Suprapubic skin (tissue), 4 donors: Measurements from ENCODE around the gene CASK. TPM values are rescaled to one million over a fixed set of nuclear protein-coding genes. Genes with fewer than 3 reads are reported as not detected.

Experiments used
- DNase-seq, 2 donors: peaks; one replicate each; pipeline ENCODE4 v3.0.0-alpha.2; 2019; ENCODE audit warnings: low spot score in 2 of 2
- H3K27ac ChIP-seq: fragments of 200-600 bp; sonication (generic); one replicate; pipeline ENCODE4 v1.5.1; 2019
- H3K27me3 ChIP-seq: fragments of 200-600 bp; sonication (generic); one replicate; pipeline ENCODE4 v1.5.1; 2019
- H3K36me3 ChIP-seq: fragments of 200-600 bp; sonication (generic); one replicate; pipeline ENCODE4 v1.5.1; 2019
- H3K4me1 ChIP-seq: fragments of 200-600 bp; sonication (generic); one replicate; pipeline ENCODE4 v1.5.1; 2019
- H3K4me3 ChIP-seq: fragments of 200-600 bp; sonication (generic); one replicate; pipeline ENCODE4 v1.5.1; 2019; ENCODE audit warnings: mild to moderate bottlenecking
- H3K9me3 ChIP-seq: fragments of 200-600 bp; sonication (generic); one replicate; pipeline ENCODE4 v1.5.1; 2019
- CTCF ChIP-seq, 2 donors: fragments of 200-600 bp in 1 of 2; fragments of 450-650 bp in 1 of 2; sonication (generic) in 1 of 2; IDR thresholded peaks; one replicate each; pipeline ENCODE4 v1.5.1; 2016 to 2019; ENCODE audit warnings: antibody characterized with exemption in 2 of 2, mild to moderate bottlenecking in 1 of 2, moderate library complexity in 1 of 2
- EP300 ChIP-seq: sonication (generic); formaldehyde crosslinking; IDR thresholded peaks from one replicate; pipeline ENCODE4 v1.6.1; 2017; ENCODE audit warnings: antibody characterized with exemption
- POLR2A ChIP-seq, 2 donors: fragments of 450-650 bp; IDR thresholded peaks; one replicate each; pipeline ENCODE4 v1.6.1; 2017; ENCODE audit warnings: antibody characterized with exemption in 2 of 2, mild to moderate bottlenecking in 2 of 2, moderate library complexity in 2 of 2
- POLR2AphosphoS5 ChIP-seq, 3 donors: sonication (generic); formaldehyde crosslinking; IDR thresholded peaks; one replicate each; pipeline ENCODE4 v1.6.1; 2017; ENCODE audit warnings: antibody characterized with exemption in 3 of 3
- WGBS: methylation state at CpG from one replicate; pipeline ENCODE4 v1.1.5; 2018; 5-methylcytosine and 5-hydroxymethylcytosine counted together
- total RNA-seq, 4 donors: library from RNA; depleted of rRNA; stranded (reverse); fragments of >200 nt; gene quantifications; one replicate each; pipeline ENCODE4 v1.1.0, GENCODE V29; 2016

Gene CASK
- total RNA-seq, 4 donors from 2014 or later, result 19.4 to 28.6 (median 25.3) TPM

GRCh38 chrX:41528784-41529183 lies 394.6 kb downstream of the CASK start:
- Histone ChIP-seq H3K4me1 (no peaks in the 10 kb centered on the region), H3K4me3 (no peak overlapping the region), H3K27me3 (no peaks in the 10 kb centered on the region), H3K27ac (no peak overlapping the region), H3K9me3 (no peaks in the 10 kb centered on the region), H3K36me3 (peaks cover 26% of the 10 kb centered on the region)
- 83% methylated on average over 7 of the region's 7 CpGs for WGBS
- TF ChIP-seq POLR2A (IDR thresholded peaks at IDR 0.05) (no peak), EP300 (no peak), POLR2AphosphoS5 (IDR thresholded peaks at IDR 0.05) (no peak), CTCF (IDR thresholded peaks at IDR 0.05) (no peak)
- no peak for DNase-seq

- no peak for TF ChIP-seq POLR2AphosphoS5 (IDR thresholded peaks at IDR 0.05)
- no peak for TF ChIP-seq POLR2A (IDR thresholded peaks at IDR 0.05)
- TF ChIP-seq CTCF (IDR thresholded peaks at IDR 0.05), result no peak
- TF ChIP-seq EP300, result no peak
- Histone ChIP-seq H3K4me1 (no peaks in the 10 kb centered on the region), H3K4me3 (no peak overlapping the region), H3K9me3 (no peaks in the 10 kb centered on the region), H3K27me3 (no peaks in the 10 kb centered on the region), H3K36me3 (peaks cover 32% of the 10 kb centered on the region), H3K27ac (no peak overlapping the region)
- no peak for DNase-seq
- WGBS, result 87% methylated on average over 5 of the region's 5 CpGs
Measured at GRCh38 chrX:41526925-41527324, 396.4 kb downstream of the CASK start.

GRCh38 chrX:41526271-41526670 lies 397.1 kb downstream of the CASK start:
- no peak for TF ChIP-seq EP300
- DNase-seq, result no peak
- Histone ChIP-seq H3K4me1 (no peaks in the 10 kb centered on the region), H3K36me3 (peaks cover 32% of the 10 kb centered on the region), H3K27ac (no peak overlapping the region), H3K27me3 (no peaks in the 10 kb centered on the region), H3K9me3 (no peaks in the 10 kb centered on the region), H3K4me3 (no peak overlapping the region)
- 92% methylated on average over 2 of the region's 2 CpGs for WGBS

GRCh38 chrX:41522671-41523070 lies 400.7 kb downstream of the CASK start:
- no peak overlapping the region for H3K27ac ChIP-seq
- 73% methylated on average over 4 of the region's 4 CpGs for WGBS
- DNase-seq, result no peak
- no peak for TF ChIP-seq POLR2AphosphoS5 (IDR thresholded peaks at IDR 0.05)
- no peak for TF ChIP-seq CTCF (IDR thresholded peaks at IDR 0.05)
- no peak for TF ChIP-seq POLR2A (IDR thresholded peaks at IDR 0.05)
- no peak for TF ChIP-seq EP300
- peaks cover 7% of the 10 kb centered on the region for H3K36me3 ChIP-seq
- H3K4me3 ChIP-seq, result no peak overlapping the region
- no peaks in the 10 kb centered on the region for H3K4me1 ChIP-seq
- no peaks in the 10 kb centered on the region for H3K9me3 ChIP-seq
- no peaks in the 10 kb centered on the region for H3K27me3 ChIP-seq

GRCh38 chrX:41522081-41522480 lies 401.3 kb downstream of the CASK start:
- Histone ChIP-seq H3K4me1 (no peaks in the 10 kb centered on the region), H3K36me3 (peaks cover 7% of the 10 kb centered on the region), H3K27ac (no peak overlapping the region), H3K4me3 (no peak overlapping the region), H3K9me3 (no peaks in the 10 kb centered on the region), H3K27me3 (no peaks in the 10 kb centered on the region)
- 78% methylated on average over 2 of the region's 2 CpGs for WGBS
- DNase-seq, result no peak
- TF ChIP-seq CTCF (IDR thresholded peaks at IDR 0.05), result no peak
- TF ChIP-seq EP300, result no peak
- TF ChIP-seq POLR2AphosphoS5 (IDR thresholded peaks at IDR 0.05), result no peak
- TF ChIP-seq POLR2A (IDR thresholded peaks at IDR 0.05), result no peak

- no peak overlapping the region for H3K27ac ChIP-seq
- no peak overlapping the region for H3K4me3 ChIP-seq
- DNase-seq, result no peak
- no peak for TF ChIP-seq POLR2A (IDR thresholded peaks at IDR 0.05)
- no peak for TF ChIP-seq EP300
- TF ChIP-seq CTCF (IDR thresholded peaks at IDR 0.05), result no peak
- TF ChIP-seq POLR2AphosphoS5 (IDR thresholded peaks at IDR 0.05), result no peak
- H3K36me3 ChIP-seq, result peaks cover 7% of the 10 kb centered on the region
- H3K4me1 ChIP-seq, result no peaks in the 10 kb centered on the region
- no peaks in the 10 kb centered on the region for H3K9me3 ChIP-seq
- WGBS, result 90% methylated on average over 5 of the region's 5 CpGs
- H3K27me3 ChIP-seq, result no peaks in the 10 kb centered on the region
Measured at GRCh38 chrX:41519468-41519867, 403.9 kb downstream of the CASK start.
